Measurements from ENCODE around the gene CCDC93. TPM values are rescaled to one million over a fixed set of nuclear protein-coding genes. Genes with fewer than 3 reads are reported as not detected.
"Not testable (repeated sequence)": the region's sequence is repeated elsewhere in the genome, so short reads cannot be mapped to it uniquely, and the experiment has no call there.

The CCDC93 gene
- total RNA-seq, 1 donor from 2014 or later, result 40.1 TPM

DNA sequence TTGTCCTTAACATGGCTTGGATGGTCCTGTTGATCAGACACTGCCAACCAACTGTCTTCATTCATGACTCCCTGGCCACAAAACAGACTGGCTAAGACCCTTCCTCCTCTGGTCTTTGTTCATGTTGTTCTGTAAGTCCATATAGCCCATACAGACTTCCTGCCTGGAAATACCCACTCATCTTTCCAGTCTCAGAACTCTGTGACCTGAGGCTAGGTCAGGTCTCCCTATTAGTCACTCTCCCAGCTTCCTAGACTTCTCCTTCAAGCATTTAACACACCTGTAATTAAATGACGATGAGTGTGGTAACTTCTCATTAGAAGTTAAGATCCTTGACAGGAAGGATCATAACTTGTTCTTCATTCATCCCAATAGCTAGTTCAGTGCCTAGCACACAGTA, 56.3 kb downstream of the CCDC93 start:
- no peak for DNase-seq (ENCODE audit: low spot score)

DNA sequence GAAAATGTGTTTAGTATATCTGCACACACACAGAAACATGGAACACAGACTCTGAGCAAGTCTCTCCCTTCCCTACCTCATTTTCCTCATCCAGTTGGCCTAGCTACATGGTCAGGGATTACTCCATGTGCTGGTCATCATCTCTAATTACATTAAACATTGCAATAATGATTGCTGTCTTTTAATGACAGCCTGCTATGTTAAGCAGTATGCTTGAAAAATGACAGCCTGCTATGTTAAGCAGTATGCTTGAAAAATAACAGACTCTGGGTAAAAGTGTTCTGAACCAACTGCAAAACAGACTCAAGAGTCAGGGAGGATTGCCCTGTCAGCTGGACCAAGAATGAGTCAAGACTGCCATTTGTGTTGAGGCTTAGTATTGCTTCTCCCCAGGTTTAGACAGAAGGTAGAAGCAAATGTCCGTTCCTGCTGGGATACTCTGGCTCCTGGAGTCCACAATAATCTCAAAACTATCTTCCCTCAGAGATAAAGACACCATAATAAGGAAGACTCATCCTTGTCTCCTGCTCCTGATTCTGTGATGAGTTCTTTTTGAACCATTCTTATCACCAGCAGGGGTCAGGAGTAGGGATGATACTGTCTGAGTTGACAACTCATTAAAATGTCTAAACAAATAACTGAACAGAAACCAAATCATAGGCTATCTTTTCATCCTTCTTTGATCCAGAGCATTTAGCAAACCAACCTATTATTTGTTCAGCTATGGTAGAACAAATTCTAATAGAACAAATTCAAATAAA, 57.7 kb downstream of the CCDC93 start:
- no peak for DNase-seq (ENCODE audit: low spot score)

GRCh38 chr2:117953231-117953630, 60.6 kb downstream of the CCDC93 start:
- DNase-seq (ENCODE audit: low spot score), result no peak

- no peak for DNase-seq (ENCODE audit: low spot score)
These were observed 61.2 kb downstream of the CCDC93 start for GRCh38 chr2:117952701-117953100.

DNA sequence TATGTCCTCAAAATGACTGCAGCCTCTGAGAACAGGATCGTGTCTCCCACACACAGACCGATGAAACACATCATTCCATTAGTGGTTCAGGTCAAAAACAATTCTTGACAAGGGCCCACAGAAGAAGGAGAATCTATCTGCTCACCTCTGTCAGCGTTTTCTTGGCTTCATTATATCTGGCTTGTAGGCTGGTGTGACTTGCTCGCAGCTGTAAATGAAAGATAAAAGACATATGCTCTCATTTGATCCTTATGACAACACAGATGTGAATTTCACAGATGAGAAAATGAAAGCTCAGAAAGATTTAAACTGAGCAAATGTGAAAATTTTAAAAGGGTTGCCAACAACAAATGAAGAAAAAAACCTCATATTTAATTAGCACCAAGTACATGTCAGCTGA, 61.6 kb downstream of the CCDC93 start:
- DNase-seq (ENCODE audit: low spot score), result no peak

- DNase-seq (ENCODE audit: low spot score), result no peak
These were observed 64.1 kb downstream of the CCDC93 start for GRCh38 chr2:117949806-117950205.

DNA sequence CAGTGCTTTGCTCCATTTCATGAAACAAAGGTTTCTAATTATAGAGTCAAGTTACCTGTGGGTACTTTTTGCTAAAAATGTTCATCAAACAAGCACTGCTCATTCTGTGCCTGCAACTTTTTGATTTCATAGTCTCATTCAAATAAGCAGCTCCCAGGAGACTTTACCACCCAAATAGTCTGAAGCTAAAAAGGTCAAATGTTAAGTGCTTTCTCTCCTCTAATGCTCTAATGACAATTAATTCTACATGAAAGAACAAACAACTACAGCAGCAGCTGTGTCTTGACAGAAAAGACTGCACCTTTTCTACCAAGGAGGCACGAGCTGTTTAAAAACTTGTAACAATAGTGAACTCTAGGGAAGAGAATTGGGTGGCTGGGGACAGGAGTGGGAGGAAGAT, 65.3 kb downstream of the CCDC93 start:
- no peak for DNase-seq (ENCODE audit: low spot score)

DNA sequence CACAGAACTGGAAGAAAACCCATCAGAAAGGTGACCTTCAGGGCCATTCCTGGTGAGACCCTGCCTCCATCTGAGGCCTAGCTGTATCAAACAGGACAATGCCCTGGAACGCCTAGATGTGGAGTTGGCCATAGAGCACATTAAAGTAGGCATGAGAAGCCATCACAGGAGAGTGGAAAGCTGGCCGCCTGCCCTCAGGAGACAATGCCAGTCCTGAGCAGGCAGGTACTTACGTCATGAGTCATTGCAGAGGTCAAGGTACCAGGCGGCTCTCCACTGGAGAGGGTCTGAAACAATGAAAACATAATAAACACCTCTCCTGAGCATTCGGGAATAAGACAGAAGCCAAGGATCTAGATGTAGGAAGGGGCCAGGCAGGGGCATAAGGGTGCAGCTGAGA, 68.6 kb downstream of the CCDC93 start:
- no peak for DNase-seq (ENCODE audit: low spot score)

DNA sequence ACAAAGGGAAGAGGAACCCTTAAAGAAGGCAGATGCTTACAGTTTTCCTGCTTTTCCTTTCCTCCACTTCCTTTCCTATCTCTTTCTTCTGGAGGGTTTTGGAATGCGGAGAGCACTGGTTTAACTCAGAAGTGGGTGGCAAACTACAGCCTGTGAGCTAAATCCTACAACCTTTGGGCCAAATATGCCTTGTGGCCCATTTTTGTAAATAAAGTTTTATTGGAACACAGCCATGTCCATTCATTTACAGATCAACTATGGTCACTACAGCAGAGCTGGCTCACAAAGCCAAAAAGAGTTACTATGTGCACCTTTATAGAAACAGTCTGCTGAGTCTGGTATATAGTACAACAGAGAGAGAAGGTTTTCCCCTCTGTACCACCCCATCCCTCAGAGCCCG, 69.1 kb downstream of the CCDC93 start:
- DNase-seq (ENCODE audit: low spot score), result no peak

DNA sequence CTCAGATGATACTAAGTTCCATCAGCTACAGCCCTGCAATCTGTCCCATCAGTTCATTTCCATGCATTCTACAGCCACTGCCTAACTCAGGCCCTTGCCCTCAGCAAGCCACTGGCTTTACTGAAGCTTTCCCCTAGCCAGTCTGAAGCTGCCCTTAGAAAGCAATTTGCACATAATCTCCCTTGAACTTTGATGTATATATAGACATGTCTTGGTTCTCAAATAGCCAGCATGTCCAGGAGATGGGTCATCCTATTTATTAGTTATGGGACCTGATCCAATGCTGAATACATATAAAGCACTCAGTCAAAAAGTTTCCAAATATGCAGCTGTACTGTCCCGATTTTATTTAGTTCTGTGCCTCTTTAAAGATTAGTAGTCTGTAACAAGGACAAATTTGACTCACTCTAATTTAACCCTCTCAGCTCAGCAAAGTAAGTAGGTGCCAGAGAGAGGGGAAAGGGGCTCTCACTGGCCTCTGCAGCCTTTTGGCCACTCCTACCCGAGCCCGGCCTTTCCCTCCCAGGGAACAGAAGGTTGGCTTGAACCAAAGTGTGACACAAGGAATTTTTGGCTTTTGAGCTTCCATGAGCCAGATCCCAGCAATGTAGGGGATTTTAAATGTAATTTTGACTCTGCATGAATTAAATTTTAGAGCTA, 70.7 kb downstream of the CCDC93 start:
- DNase-seq (ENCODE audit: low spot score), result no peak

DNA sequence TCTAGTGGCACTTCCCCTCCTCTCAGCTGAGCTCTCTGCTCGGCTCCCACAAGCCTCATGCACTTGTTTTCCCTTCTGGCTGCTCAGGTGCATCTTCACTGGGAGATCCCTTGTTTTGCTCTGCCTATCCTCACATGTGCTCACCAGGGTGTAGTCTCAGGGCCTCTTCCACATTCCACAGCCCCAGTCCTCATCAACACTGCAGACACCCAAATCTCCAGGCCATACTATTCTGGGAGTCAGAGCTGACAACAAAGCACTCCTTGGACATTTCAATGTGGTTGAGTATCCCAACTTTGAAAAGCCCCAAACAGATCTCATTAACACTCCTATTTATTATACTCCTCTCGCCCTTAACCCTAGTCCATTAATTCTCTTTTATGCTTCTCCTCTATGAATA, 71.3 kb downstream of the CCDC93 start:
- no peak for DNase-seq (ENCODE audit: low spot score)

- DNase-seq (ENCODE audit: low spot score), result no peak
These were observed 72.2 kb downstream of the CCDC93 start for GRCh38 chr2:117941693-117942092.

- DNase-seq (ENCODE audit: low spot score), result no peak
These were observed 73.4 kb downstream of the CCDC93 start for GRCh38 chr2:117940436-117940835.

DNA sequence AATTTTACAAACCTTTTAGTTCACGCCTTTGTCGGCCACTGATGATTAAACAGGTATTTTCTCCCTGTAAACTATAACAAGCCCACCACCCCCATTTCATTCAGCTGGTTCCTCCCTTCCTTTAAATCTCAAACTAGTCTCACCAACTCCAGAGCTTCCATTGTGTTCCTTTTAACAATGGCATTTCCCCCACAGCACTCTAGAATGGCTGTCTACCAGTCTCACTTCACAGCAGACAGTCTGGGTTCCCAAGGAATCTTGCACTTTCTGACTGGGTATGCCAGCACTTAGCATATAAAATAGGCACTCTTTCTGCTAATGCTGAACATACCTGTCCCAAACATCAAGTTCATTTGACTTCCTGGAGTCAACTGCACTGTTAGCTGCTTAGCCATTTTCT, 75.3 kb downstream of the CCDC93 start:
- no peak for DNase-seq (ENCODE audit: low spot score)

DNA sequence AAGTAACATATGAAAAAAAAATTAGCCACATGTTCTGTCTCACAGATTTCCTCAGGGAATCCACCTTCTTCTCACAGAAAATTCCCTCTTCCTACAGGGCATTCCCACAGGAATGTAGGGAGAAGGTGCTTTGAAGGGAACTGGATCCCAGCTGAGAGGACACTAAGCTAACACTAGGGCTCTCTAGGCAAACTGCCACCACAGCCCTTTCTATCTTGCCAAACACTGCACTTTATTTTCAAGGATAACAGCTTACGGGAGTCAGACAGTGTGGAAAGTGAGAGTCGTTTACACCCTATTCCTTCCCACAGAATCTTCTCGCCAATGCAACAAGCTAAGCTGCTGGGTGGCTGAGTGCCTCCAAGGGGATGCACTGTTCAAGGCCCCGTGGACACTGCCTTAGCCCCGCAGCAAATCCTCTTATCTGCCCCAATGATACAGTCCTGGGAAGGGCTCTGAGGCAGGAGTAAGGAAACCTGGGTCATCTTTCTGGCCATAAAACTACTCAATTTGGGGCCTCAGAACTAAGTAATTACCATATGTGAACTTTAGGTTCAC, 76.9 kb downstream of the CCDC93 start:
- DNase-seq (ENCODE audit: low spot score), result no peak

GRCh38 chr2:117935954-117936353, 77.9 kb downstream of the CCDC93 start:
- no peak for DNase-seq (ENCODE audit: low spot score)

- no peak for DNase-seq (ENCODE audit: low spot score)
These were observed 78.4 kb downstream of the CCDC93 start for GRCh38 chr2:117935456-117935855.

GRCh38 chr2:117933884-117934354, 80.0 kb downstream of the CCDC93 start:
- DNase-seq (ENCODE audit: low spot score), result no peak

DNA sequence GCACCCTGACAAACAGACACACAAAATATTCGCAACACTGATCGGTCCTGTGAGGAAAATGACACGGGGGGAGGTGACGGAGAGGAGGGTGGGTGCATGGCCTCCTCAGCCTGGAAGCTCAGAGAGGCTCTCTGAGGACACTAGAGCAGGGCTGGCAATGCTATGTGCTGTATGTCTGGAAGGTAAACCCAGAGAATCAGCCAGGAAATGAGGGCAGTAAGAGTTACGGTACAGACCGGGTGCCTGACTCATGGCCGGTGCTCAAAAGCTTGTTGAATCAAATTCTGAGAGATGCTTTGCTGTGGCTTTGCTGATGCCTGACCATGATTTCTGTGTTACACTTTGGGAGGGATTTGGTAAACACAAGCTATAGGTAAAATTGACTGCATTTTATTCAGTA, 81.9 kb downstream of the CCDC93 start:
- no peak for DNase-seq (ENCODE audit: low spot score)

- no peak for DNase-seq (ENCODE audit: low spot score)
These were observed 82.6 kb downstream of the CCDC93 start for GRCh38 chr2:117931266-117931665.

- no peak for DNase-seq (ENCODE audit: low spot score)
These were observed 83.1 kb downstream of the CCDC93 start for GRCh38 chr2:117930775-117931174.

- DNase-seq (ENCODE audit: low spot score), result not testable (repeated sequence)
These were observed 90.4 kb downstream of the CCDC93 start for GRCh38 chr2:117923471-117923870.

DNA sequence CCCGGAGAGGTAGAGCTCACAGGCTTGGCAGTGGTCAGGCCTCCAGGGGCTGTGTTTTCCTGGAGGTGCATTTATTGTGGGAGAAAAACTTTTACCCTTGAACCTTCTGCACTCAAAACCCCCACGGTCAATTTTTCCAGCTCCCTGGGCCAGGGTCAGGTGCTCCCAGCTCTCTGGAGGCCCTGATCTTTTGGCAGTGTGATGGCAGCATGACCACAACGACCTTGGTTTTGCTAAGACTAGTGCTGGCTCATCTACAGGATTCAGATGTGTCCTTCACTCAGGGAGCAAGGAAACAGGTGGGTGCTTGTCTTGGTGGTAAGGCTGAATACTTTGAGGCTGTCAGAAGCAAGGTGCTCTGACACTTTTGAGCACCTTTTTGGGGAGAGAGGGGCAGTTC, 92.3 kb downstream of the CCDC93 start:
- no peak for DNase-seq (ENCODE audit: low spot score)

Measured in mesenteric fat pad (tissue), 1 donor.